SK-N-SH treated with all-trans-retinoic acid at 6 μM for 48 hours (cell line): Measurements from ENCODE around the gene PHF11.

Source experiments
- ATAC-seq: fragments of 200-7000 bp; cut with Tn5 transposase; 3 replicates; pipeline ENCODE4 v1.9.1; 2020; ENCODE audit warnings: mild to moderate bottlenecking, moderate library complexity
- ARNTL ChIP-seq: fragments of 450-650 bp; formaldehyde crosslinking; IDR thresholded peaks from 2 replicates; pipeline ENCODE4 v1.5.0; 2020; ENCODE audit warnings: low read depth, mild to moderate bottlenecking, moderate library complexity, borderline replicate concordance
- BACH2 ChIP-seq: fragments of 250-450 bp; sonication (Bioruptor Pico); IDR thresholded peaks from 2 replicates; pipeline ENCODE4 v1.9.0; 2021; ENCODE audit warnings: mild to moderate bottlenecking, borderline replicate concordance
- CREB5 ChIP-seq: fragments of 250-450 bp; sonication (Bioruptor Pico); IDR thresholded peaks from 2 replicates; pipeline ENCODE4 v1.5.1; 2020; ENCODE audit warnings: low read depth, mild to moderate bottlenecking, moderate library complexity
- CSDC2 ChIP-seq: fragments of 250-450 bp; sonication (Bioruptor Pico); IDR thresholded peaks from 2 replicates; pipeline ENCODE4 v1.5.0; 2020; ENCODE audit warnings: mild to moderate bottlenecking, moderate library complexity
- CSRNP3 ChIP-seq: fragments of 250-450 bp; sonication (Bioruptor Pico); IDR thresholded peaks from 2 replicates; pipeline ENCODE4 v1.5.1; 2021; ENCODE audit warnings: mild to moderate bottlenecking, moderate library complexity
- ESRRG ChIP-seq: fragments of 250-450 bp; sonication (Bioruptor Pico); IDR thresholded peaks from 2 replicates; pipeline ENCODE4 v1.6.1; 2021; ENCODE audit warnings: mild to moderate bottlenecking
- GLIS3 ChIP-seq: fragments of 250-450 bp; sonication (Bioruptor Pico); IDR thresholded peaks from 2 replicates; pipeline ENCODE4 v1.5.0; 2020; ENCODE audit warnings: mild to moderate bottlenecking, moderate library complexity
- ISL1 ChIP-seq: fragments of 250-450 bp; sonication (Bioruptor Pico); IDR thresholded peaks from 2 replicates; pipeline ENCODE4 v2.1.2; 2022; ENCODE audit warnings: mild to moderate bottlenecking, moderate library complexity
- PATZ1 ChIP-seq: fragments of 250-450 bp; sonication (Bioruptor Pico); IDR thresholded peaks from 2 replicates; pipeline ENCODE4 v1.8.0; 2020; ENCODE audit warnings: mild to moderate bottlenecking, moderate library complexity, borderline replicate concordance
- POU6F1 ChIP-seq: fragments of 250-450 bp; sonication (Bioruptor Pico); IDR thresholded peaks from 2 replicates; pipeline ENCODE4 v1.8.0; 2021; ENCODE audit warnings: low read depth, mild to moderate bottlenecking, moderate library complexity, borderline replicate concordance
- PPARA ChIP-seq: fragments of 250-450 bp; sonication (Bioruptor Pico); IDR thresholded peaks from 2 replicates; pipeline ENCODE4 v1.5.0; 2020; ENCODE audit warnings: mild to moderate bottlenecking, borderline replicate concordance
- RARB ChIP-seq: fragments of 250-450 bp; sonication (Bioruptor Pico); IDR thresholded peaks from 2 replicates; pipeline ENCODE4 v1.8.0; 2021; ENCODE audit warnings: mild to moderate bottlenecking, moderate library complexity
- SNAI2 ChIP-seq: fragments of 250-450 bp; sonication (Bioruptor Pico); IDR thresholded peaks from 2 replicates; pipeline ENCODE4 v1.5.0; 2020; ENCODE audit warnings: mild to moderate bottlenecking, moderate library complexity
- TCF4 ChIP-seq: fragments of 250-450 bp; sonication (Bioruptor Pico); IDR thresholded peaks from 2 replicates; pipeline ENCODE4 v1.8.0; 2021; ENCODE audit warnings: mild to moderate bottlenecking, moderate library complexity, borderline replicate concordance
- TOX ChIP-seq: fragments of 250-450 bp; sonication (Bioruptor Pico); IDR thresholded peaks from 2 replicates; pipeline ENCODE4 v1.8.0; 2021; ENCODE audit warnings: mild to moderate bottlenecking, moderate library complexity, borderline replicate concordance
- TSHZ2 ChIP-seq: fragments of 250-450 bp; sonication (Bioruptor Pico); IDR thresholded peaks from 2 replicates; pipeline ENCODE4 v1.5.0; 2020; ENCODE audit warnings: mild to moderate bottlenecking, moderate library complexity
- ZFP3 ChIP-seq: fragments of 250-450 bp; sonication (Bioruptor Pico); IDR thresholded peaks from 2 replicates; pipeline ENCODE4 v1.5.0; 2020; ENCODE audit warnings: mild to moderate bottlenecking, moderate library complexity
- ZFP30 ChIP-seq: fragments of 450-650 bp; formaldehyde crosslinking; IDR thresholded peaks from 2 replicates; pipeline ENCODE4 v1.5.0; 2022; ENCODE audit warnings: mild to moderate bottlenecking, moderate library complexity
- ZNF565 ChIP-seq: fragments of 450-650 bp; formaldehyde crosslinking; conservative IDR thresholded peaks from 2 replicates; pipeline ENCODE4 v1.5.0; 2020; ENCODE audit warnings: low read depth, mild to moderate bottlenecking, moderate library complexity
- ZNF70 ChIP-seq: fragments of 450-650 bp; formaldehyde crosslinking; IDR thresholded peaks from 2 replicates; pipeline ENCODE4 v1.5.0; 2020; ENCODE audit warnings: mild to moderate bottlenecking, moderate library complexity

Gene PHF11

GRCh38 chr13:49453465-49453864, 42.3 kb upstream of the PHF11 start (continued):
- TF ChIP-seq POU6F1 (CRISPR knock-in tag) = no peak
- no peak for TF ChIP-seq PATZ1 (CRISPR knock-in tag)
- TF ChIP-seq, all 23 proteins: peak for 0

GRCh38 chr13:49454388-49455006, 41.3 kb upstream of the PHF11 start:
- peak; percentile 33; the same call in 1 of the 3 replicates for ATAC-seq
- no peak for TF ChIP-seq ARNTL (CRISPR knock-in tag)
- no peak for TF ChIP-seq ZNF565 (CRISPR knock-in tag)
- TF ChIP-seq ESRRG = no peak
- TF ChIP-seq CSDC2 (CRISPR knock-in tag) = no peak
- TF ChIP-seq RARB (CRISPR knock-in tag) = no peak
- TF ChIP-seq POU6F1 (CRISPR knock-in tag) = no peak
- TF ChIP-seq TCF4 (CRISPR knock-in tag) = no peak
- TF ChIP-seq GLIS3 = no peak
- no peak for TF ChIP-seq TOX
- no peak for TF ChIP-seq BACH2 (CRISPR knock-in tag)
- TF ChIP-seq ZNF70 (CRISPR knock-in tag) = no peak
- no peak for TF ChIP-seq ZFP3 (CRISPR knock-in tag)
- TF ChIP-seq PPARA (CRISPR knock-in tag) = no peak
- TF ChIP-seq CREB5 (CRISPR knock-in tag) = no peak
- TF ChIP-seq SNAI2 (CRISPR knock-in tag) = no peak
- no peak for TF ChIP-seq ISL1 (CRISPR knock-in tag)
- TF ChIP-seq CSRNP3 (CRISPR knock-in tag) = no peak
- no peak for TF ChIP-seq ZFP30 (CRISPR knock-in tag)

GRCh38 chr13:49455007-49455398, 40.8 kb upstream of the PHF11 start:
- TF ChIP-seq RARB (CRISPR knock-in tag) (no peak), TOX (no peak), POU6F1 (CRISPR knock-in tag) (no peak), ZFP3 (CRISPR knock-in tag) (no peak), ZNF565 (CRISPR knock-in tag) (no peak), CREB5 (CRISPR knock-in tag) (no peak), ARNTL (CRISPR knock-in tag) (no peak), TSHZ2 (CRISPR knock-in tag) (no peak), ZNF70 (CRISPR knock-in tag) (no peak)
- ATAC-seq = no peak; the same call in 2 of the 3 replicates
